NT2/D1 (cell line): ENCODE measurements around the gene STAT1.

ENCODE experiments used
- YY1 ChIP-seq: IDR thresholded peaks from 2 replicates; pipeline ENCODE4 v1.6.1; 2011; ENCODE audit not compliant: insufficient read length, insufficient read depth
- ZNF274 ChIP-seq: IDR thresholded peaks from 2 replicates; pipeline ENCODE4 v1.6.1; 2011; ENCODE audit warnings: mild to moderate bottlenecking, low read depth, low read length

DNA sequence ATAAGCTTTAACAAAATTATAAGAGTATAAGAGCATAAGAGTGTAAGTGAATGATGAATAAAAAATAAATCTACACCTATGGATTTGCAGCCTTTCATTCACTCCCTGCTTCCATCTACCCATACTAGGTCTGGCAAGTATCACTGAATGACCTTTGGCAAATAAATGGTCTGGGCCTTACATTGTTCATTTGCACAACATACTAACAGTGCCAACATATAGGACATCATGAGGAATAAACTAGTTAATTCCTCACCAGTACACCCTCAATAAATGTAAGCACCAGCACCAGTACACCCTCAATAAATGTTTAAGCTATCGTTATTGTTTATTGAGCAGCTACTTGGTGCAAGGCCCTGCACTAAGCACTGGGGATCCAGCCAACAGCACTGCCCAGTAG is 26.9 kb downstream of the STAT1 start:
- TF ChIP-seq ZNF274 (no peak), YY1 (no peak)
